Measurements from ENCODE around the gene RDM1.
A peak's percentile ranks its signal among the peaks of the same experiment; 100 is the strongest.
"Not testable (repeated sequence)": the region's sequence is repeated elsewhere in the genome, so short reads cannot be mapped to it uniquely, and the experiment has no call there.

Gene RDM1, protein sequence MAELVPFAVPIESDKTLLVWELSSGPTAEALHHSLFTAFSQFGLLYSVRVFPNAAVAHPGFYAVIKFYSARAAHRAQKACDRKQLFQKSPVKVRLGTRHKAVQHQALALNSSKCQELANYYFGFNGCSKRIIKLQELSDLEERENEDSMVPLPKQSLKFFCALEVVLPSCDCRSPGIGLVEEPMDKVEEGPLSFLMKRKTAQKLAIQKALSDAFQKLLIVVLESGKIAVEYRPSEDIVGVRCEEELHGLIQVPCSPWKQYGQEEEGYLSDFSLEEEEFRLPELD

DNA sequence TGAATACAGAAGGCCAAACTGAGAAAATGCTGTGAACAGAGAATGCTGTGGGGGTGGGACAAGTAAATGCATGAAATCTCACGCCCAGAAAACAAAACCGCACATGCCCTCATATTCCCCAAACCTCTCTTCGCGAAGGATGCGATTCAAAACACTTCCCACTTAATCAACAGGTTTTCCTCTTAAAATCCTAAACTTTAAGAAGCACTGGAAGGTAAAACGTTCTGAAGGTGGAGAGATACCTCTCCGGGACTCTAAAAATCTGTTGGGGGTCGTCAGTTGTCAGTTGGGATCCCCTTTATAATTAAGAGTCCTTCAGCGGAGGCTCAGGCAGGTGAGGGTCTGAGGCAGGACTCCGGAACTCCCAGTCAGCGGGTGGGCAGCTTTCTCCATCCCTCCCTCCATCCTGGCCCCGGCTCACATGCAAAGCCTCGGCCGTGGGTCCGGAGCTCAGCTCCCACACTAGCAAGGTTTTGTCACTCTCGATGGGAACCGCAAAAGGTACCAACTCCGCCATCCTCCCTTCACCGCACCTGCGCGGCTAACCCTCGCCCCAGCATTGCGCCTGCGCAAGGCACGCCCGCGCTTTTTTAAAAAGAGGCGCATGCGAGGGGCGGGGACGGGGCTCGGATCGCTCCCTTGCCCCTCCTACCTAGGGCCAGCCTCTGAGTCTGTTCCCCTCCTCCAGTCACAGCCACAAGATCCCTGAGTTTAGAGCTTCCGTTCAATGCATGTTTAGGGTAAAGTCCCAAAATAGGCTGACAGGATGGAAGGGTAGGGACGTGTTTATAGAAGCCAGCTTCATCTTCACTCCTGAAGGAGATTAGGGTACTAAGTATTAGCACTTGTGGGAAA, at the start of gene RDM1:
RDM1 (minus strand) TSS at position 563 of the 855 bp plus-strand sequence; CDS start at position 517, 46 bp downstream.
- peak; percentile 84 for DNase-seq (ENCODE audit: low read depth)

DNA sequence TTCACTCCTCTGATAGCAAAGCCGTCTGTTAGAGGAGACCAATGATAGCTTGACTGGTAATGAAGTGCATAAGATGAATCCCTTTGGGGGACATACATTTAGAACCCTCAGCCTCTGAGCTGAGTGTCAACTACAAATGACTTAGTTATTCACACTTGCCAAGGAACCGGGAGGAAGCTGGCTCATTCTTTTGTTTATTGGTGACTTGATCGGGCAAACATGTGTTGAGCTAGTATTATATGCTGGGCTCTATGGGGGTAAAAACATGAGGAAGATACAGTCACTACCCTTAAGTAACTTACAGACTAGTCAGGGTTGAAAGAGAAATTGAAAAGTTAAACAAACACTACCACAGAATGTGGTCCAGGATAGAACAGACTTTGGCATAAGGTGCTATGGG, 47.8 kb upstream of the RDM1 start:
- DNase-seq (ENCODE audit: low read depth) = no peak

DNA sequence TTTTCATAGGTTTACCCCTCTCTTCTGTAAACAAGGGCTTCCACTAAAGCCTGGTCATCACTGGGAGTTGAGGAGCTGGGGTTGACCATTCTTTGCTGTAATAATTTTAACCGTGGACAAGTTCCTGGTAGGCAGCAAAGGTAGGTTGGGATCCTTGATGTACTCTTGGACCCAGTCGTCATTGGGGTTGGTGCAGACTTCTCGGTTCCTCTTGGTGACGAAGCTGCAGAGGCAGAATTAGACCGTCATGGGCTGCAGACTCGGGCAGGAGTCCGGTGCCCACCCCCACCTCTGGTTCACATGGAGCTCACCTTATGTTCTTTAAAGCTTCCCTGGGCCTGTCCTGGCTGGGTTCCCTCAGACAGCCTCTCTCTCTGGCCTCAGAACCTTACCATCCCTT, 46.9 kb upstream of the RDM1 start:
- DNase-seq (ENCODE audit: low read depth) = no peak

DNA sequence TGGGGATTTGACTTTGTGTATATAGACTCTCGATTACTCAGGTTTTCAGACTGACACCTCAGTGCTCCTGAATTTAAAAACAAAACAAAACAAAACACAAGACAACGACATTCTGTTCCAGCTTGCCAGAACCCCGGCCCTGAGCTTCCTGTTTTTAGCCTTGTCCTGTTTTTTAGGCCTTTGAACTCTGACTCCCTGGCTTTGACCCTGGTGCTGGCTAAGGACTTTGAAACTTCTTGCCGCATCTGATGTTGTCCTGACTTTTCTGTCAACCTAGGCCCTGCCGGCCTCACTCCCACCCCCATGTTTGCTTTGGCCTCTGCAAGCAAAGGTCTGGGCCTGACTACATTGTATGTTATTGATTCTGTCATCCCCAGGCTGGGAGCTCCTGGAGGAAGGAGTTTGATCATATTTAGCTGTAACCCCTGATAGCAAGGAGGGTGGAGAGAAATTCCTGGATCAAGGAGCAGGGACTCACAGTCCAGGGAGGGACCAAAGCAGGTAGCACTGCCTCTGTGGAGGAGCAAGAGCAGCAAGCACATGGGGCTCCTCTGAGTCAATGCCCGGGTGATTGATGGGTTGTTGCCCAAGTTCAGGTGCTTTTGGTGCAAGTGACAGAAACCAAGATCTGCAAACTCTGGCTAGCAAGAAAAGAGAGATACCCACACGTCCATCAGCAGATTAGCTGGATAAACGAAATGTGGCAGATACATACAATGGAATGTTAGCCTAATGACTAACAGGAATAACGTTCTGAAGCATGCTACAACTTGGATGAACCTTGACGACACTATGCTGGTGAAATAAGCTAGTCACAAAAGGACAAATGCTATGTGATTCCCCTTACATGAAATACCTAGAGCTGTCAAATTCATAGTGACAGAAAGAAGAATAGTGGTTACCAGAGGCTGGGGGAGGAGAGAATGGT, 43.0 kb upstream of the RDM1 start:
- DNase-seq (ENCODE audit: low read depth) = no peak

DNA sequence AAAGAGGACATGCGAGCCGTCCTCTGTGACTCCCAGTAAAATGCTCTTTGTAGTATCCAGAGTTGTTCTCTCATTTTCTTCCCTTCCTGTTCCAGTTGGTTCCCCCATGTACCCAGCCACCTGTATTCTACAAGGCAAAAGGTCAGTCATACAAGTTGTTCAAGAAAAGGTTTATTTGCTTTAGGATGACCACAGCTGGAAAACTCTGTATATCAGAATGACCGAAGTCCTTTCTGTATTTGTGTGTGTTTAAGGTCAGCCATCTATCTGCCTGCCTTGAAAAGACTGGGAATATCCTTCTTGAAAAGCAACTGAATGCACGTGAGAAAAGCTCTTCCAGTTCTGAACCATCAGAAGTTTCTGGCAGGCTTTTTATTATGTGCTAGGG, 42.4 kb upstream of the RDM1 start:
- no peak for DNase-seq (ENCODE audit: low read depth)

DNA sequence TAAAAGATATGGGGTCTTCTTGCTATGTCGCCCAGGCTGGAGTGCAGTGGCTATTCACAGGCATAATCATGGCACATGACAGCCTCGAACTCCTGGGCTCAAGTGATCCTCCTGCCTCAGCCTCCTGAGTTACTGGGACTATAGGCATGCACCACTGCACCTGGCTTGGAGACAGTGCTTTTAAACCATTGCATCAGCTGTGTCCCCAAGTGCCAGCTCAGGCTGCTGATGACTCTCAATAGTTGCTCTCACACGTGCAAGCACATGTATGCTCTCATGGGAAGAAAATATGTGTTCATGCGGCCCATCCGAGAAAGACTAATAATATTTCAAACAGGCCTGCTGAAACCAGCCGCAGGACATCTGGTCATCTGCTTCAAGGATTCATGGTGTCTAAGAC, 42.0 kb upstream of the RDM1 start:
- DNase-seq (ENCODE audit: low read depth) = no peak

DNA sequence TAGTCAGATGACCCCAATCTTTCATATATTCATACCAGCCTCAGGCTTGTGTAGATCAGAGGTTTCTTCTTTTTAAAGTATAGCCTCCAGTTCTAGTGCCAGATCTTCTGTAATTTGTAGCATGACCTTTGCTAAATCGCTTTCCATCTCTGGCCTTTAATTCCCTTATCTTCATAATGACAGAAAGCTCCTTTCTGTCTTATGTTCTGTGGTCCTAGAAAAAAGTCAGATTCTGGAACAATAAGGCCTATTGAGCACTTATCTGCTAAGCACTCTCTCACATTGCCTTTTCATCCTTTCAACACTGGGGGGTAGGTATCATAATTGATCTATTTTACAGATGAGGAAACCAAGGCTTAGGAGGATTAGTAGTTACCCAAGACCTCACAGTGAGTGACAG, 41.5 kb upstream of the RDM1 start:
- DNase-seq (ENCODE audit: low read depth) = no peak

DNA sequence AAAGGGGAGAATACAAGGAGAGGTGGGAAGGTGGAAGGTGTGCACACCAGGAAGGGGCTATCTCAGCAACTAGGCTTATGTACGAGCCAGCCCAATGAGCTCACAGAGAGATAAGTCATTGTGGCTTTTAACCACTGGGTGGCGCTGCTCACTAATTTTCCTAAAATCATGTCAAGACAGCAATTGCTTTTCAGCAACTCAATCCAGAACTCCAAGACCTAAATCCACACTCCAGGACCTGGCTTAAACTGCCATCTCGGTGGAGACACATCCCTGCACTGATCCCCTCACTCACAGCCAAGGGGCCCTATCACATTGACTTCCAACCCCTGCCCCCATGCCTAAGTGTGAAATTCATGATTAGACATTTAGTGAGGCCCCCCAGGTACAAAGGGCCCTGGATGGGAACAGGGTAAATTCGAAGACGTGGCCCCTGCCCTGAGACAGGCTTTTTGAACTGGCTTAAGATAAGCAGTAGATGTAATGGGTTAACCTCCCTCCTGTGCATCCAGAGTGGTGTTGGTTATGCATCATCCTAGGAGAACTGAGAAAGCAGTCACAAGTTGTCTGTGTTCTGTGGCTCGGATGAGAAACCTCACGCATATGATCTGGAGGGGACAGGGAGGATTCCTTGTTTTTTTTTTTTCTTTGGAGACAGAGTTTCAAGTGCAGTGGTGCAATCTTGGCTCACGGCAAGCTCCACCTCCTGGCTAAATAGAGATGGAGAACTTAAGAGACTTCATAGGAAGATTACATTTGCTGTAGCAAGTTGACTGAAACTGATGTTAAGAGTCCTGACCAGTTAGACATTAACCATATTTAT, 39.2 kb upstream of the RDM1 start:
- DNase-seq (ENCODE audit: low read depth) = peak; percentile 60

DNA sequence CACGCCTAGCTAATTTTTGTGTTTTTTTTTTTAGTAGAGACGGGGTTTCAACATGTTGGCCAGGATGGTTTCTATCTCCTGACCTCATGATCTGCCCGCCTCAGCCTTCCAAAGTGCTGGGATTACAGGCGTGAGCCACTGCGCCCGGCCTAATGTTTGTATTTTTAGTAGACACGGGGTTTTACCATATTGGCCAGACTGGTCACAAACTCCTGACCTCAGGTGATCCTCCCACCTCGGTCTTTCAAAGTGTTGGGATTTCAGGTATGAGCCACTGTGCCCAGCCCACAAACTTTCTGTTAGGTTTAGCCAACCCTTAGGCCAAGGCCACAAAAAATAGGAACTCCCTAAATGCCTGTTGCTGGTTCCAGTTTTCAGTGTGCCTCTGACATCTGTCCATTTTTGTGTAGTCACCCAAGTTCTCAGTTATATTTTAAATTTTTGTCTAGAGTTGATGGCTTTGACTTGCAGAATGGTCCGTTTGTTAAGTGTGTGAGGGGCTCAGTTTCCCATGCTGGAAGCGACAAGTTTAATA, 38.0 kb upstream of the RDM1 start:
- no peak for DNase-seq (ENCODE audit: low read depth)

DNA sequence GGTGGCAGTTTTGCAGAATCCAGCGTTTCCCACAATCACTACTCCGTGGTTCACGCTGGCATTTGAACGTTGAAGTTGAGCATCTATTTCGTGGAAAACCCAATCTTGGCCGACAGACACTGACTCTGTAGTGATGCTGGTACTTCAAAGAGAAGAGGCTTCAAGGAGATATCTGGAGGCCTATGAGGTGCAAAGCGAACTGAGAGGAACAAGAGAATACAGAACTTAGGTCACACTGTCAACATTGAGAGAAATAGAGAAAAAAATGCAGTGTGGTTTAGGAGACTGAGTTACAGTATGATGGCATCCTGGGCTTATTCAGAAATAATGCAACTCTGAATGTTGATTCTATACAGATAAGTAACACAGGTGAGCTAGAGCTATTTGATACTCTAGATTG, 34.7 kb upstream of the RDM1 start:
- DNase-seq (ENCODE audit: low read depth) = no peak

DNA sequence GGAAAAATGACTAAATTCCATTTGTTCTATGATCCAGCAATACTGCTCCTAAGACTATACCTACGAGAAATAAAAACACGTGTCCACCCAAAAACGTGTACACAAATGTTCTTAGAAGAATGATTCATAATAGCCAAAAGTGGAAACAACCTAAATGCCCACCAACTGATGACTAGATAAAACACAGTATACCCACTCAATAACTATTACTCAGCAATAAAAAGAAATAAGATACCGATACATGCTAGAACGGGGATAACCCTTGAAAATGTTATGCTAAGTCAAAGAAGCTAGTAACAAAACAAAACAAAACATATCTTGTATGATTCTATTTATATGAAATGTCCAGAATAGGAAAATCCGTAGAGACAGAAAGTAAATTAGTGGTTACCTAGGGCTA, 33.1 kb upstream of the RDM1 start:
- DNase-seq (ENCODE audit: low read depth) = no peak

DNA sequence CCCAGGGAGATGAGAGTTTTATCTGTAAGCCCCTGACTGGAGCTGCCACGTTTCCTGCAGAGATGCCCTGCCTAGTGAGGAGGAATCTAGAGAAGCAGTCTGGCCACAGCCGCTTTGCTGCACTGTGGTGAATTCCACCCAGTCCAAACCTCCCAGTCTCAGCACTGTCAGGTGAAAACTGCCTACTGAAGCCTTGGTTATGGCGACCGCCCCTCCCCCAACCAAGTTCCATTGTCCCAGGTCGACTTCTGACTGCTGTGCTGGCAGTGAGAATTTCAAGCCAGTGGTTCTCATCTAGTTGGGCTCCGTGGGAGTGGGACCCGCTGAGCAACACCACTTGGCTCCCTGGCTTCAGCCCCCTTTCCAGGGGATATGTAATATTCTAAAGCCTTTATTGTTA, 23.1 kb upstream of the RDM1 start:
- no peak for DNase-seq (ENCODE audit: low read depth)

DNA sequence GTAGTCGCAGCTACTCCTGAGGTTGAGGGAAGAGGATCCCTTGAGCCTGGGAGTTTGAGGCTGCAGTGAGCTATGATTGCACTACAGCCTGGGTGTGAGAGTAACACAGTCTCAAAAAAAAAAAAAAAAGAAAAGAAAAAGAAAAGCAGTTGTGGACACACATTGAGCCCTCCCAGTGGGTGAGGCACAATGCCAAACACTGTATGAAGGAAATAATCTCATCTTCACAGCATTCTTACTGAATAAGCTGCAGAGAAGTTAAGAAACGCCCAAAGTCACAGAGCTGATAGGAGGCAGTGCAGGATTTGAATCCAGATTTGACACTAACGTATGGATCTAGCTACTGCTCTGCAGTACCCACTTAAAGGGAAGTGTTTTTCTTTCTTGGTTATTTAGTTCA, 18.8 kb upstream of the RDM1 start:
- DNase-seq (ENCODE audit: low read depth) = no peak

DNA sequence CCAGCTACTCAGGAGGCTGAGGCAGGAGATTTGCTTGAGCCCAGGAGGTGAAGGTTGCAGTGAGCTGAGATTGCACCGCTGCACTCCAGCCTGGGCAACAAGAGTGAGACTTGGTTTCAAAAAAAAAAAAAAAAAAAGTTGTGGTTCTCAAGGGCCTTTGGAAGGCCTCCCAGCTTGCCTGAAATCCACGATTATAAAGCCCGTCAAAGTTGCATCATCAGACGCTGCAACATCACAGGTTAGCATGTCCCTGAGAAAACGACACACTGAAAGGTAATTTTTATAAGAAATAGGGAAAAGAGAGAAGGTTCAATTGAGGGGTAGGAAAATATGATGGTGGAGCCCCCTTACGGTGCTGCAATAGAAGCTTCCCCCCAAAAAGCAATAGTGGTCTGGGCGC, 17.5 kb upstream of the RDM1 start:
- no peak for DNase-seq (ENCODE audit: low read depth)

DNA sequence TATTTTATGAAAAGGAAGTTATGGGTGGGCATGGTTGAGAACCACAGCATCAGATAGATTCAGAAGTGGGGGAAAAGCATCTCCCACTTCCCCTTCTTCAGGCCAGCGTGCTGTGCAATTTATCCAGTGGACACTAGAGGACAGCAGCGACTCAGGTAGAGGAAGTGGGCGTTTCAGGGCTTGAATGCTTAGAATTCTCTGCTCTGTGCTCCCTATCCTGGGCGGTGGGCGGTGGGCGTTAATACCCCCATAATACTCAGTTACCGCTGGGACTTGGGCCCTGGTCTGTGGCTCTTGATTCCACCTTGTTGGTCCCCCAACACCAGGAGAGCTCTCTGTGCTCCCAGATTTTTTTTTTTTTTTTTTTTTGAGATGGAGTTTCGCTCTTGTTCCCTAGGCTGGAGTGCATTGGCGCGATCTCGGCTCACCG, 16.6 kb upstream of the RDM1 start:
- DNase-seq (ENCODE audit: low read depth) = peak; percentile 7

DNA sequence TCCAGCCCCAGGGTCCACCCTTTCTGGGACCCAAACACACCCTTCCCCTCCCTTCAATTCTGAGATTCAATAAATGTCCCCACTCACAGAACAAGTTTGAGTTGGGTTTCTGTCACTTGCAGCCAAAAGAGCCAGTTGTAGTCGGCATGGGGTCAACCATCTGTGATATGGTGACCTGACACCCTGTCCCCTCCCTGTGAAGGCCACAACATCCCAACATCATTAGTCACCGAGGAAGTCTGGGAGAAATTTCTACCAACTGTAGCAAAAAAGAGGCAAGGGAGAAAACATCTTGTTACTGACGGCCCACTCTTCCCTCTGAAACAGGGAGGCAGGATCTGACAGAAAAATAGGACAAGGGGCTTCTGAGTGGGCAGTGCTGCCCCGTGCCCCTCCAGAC, 13.6 kb upstream of the RDM1 start:
- no peak for DNase-seq (ENCODE audit: low read depth)

DNA sequence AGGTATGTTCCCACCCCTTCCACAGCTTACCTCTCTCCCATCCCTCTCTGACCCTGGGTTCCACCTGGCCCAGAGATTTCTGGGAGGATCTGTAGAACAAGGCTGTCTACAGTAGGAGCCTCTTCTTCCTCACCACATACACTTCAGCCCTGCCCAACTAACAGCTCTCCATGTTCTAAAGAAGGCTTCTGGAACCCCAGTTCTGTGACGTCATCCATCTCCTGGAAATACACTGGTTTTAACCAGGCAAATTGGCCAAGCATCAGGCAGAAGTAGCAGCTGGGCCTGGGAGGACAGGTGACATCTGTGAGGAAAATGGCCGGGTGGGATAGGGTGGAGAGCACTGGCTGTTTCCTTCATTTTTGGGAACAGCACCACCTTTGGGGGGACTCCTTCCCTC, 13.0 kb upstream of the RDM1 start, which contains the start of gene LYZL6:
LYZL6 (minus strand) TSS at position 177 of the 400 bp plus-strand sequence. CDS start 4,357 bp downstream, outside the sequence.
- no peak for DNase-seq (ENCODE audit: low read depth)

DNA sequence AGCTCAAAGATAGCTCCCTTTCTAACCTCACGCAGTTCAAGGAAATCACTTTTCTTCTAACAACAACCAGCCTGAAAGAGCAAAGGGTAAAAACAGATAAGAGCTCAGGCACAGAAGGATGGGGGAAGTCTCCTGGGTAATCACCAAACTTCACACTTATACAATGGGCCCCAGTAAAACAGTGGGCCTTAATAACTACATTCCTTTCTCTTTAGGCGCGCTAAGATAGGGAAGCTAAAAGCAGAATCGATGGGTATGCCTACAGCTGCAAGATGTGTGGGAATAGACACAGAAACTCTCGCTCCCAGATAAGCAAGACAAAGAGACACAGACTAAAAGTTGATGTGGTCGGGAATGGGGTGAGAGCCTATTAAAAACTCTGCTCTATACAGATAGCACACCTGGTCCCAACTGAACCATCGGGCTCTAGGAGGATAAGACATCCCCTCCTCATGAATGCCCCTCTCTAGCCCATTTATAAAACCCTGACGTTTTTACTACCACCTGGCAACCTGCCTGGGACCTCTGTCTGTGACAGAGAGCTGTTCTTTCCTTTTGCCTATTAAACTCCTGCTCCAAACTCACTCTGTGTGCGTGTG, 12.1 kb upstream of the RDM1 start:
- DNase-seq (ENCODE audit: low read depth) = no peak

DNA sequence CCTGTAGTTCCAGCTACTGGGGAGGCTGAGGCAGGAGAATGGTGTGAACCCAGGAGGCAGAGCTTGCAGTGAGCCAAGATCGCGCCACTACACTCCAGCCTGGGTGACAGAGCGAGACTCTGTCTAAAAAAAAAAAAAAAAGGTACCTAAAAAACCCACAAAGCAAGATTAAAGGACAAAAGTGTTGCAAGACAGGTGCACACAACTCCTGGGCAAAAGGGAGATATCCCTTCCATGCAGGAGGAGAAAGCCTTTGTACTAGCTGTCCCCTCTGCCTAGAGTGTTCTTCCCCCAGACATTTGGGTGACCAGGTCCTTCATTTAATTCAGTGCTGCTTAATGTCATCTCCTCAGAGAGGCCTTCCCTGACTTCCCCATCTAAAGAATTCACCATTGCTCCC, 7.9 kb upstream of the RDM1 start:
- DNase-seq (ENCODE audit: low read depth) = not testable (repeated sequence)

DNA sequence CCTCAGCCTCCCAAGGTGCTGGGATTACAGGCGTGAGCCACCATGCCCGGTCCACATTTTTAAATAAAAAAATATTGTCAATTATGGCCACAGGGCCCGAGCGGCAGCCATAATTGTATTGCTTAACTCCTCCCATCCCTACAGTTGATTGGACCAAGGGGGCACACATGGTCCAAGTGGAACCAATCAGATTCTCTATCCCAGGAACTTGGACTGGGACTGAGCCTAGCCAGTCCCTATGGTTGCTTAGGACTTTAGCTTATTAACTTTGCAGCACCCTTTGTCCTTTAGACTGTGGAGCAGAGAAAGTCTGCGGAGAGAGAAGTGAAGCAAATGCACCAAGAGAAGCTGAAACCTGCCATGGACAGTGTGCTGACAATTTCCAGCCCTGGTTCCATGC, 5.5 kb upstream of the RDM1 start:
- DNase-seq (ENCODE audit: low read depth) = no peak

DNA sequence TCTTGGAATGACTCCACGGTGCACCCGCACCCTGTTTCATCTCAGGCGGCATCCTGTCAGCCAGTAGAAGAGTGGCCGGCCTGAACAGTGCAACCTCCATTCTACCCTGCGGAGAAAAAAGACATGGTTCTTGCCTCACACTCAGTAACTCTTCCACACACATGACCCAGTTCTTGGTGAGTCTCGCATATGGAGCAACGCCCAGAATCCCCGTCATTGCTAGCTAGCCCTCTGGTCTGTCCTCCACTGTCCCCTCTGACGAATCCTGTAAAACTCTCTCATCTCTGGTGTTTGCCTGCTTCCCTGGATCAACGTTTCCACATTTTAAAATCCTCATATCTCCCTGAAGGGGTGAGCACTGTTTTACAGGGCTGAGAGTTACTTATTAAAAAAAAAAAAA, 4.2 kb upstream of the RDM1 start:
- no peak for DNase-seq (ENCODE audit: low read depth)
